MCF 10A (cell line): Measurements from ENCODE around the gene ZNF148. TPM values are rescaled to one million over a fixed set of nuclear protein-coding genes. Genes with fewer than 3 reads are reported as not detected.

ENCODE experiments used
- BruUV-seq: library from RNA; stranded (reverse); fragments of 400-500 nt; replicated peaks from 2 replicates; lab custom pipeline; 2021; lab: Mats Ljungman, UMichigan
- CTCF ChIA-PET: fragments of 300-600 bp; sonication (Branson Sonifier 250); formaldehyde crosslinking; extraction: SDS; loops from one replicate; lab custom pipeline; 2021; ENCODE audit warnings: antibody characterized with exemption, inconsistent platforms; lab: Yijun Ruan, JAX
- POLR2A ChIA-PET: fragments of 300-600, 350-650 bp; sonication (Branson Sonifier 250); formaldehyde crosslinking; extraction: SDS; loops from one replicate; lab custom pipeline; 2020; ENCODE audit warnings: antibody characterized with exemption, inconsistent platforms; lab: Yijun Ruan, JAX
- DNase-seq: peaks from one replicate; pipeline ENCODE4 v3.0.0-alpha.2; 2018; ENCODE audit not compliant: unreplicated experiment
- H3K27ac Mint-ChIP-seq: one replicate; pipeline ENCODE4 v1.8.0; 2022; ENCODE audit warnings: mild to moderate bottlenecking, low read depth, mixed read lengths; ENCODE audit not compliant: unreplicated experiment
- H3K27me3 Mint-ChIP-seq: one replicate; pipeline ENCODE4 v1.8.0; 2022; ENCODE audit warnings: mixed read lengths; ENCODE audit not compliant: insufficient read depth, unreplicated experiment
- H3K36me3 Mint-ChIP-seq: one replicate; pipeline ENCODE4 v1.8.0; 2022; ENCODE audit warnings: mild to moderate bottlenecking, moderate library complexity, mixed read lengths; ENCODE audit not compliant: insufficient read depth, unreplicated experiment
- H3K4me1 Mint-ChIP-seq: one replicate; pipeline ENCODE4 v1.8.0; 2022; ENCODE audit warnings: mixed read lengths; ENCODE audit not compliant: insufficient read depth, unreplicated experiment
- H3K4me3 Mint-ChIP-seq: one replicate; pipeline ENCODE4 v1.8.0; 2022; ENCODE audit warnings: mild to moderate bottlenecking, moderate library complexity, mixed read lengths; ENCODE audit not compliant: unreplicated experiment
- H3K9me3 Mint-ChIP-seq: one replicate; pipeline ENCODE4 v1.8.0; 2022; ENCODE audit warnings: mixed read lengths; ENCODE audit not compliant: unreplicated experiment
- intact Hi-C: fragments of 100-400 bp; cut with micrococcal nuclease; formaldehyde crosslinking; loops from 2 replicates; pipeline ENCODE4 v1.14.1; 2022
- total RNA-seq: library from RNA; stranded (reverse); gene quantifications from 2 replicates; pipeline ENCODE4 v1.2.3, GENCODE V29; 2022
- TF ChIP-seq, protein P1 (sequence below): fragments of 200-600 bp; IDR thresholded peaks from one replicate; pipeline ENCODE4 v1.8.0; 2022; ENCODE audit warnings: antibody characterized with exemption, mild to moderate bottlenecking; ENCODE audit not compliant: unreplicated experiment

Gene ZNF148
- total RNA-seq, 1 experiment from 2014 or later: 35.2 TPM

GRCh38 chr3:125302932-125303331 lies 72.2 kb downstream of the ZNF148 start:
- TF ChIP-seq, protein P1, sequence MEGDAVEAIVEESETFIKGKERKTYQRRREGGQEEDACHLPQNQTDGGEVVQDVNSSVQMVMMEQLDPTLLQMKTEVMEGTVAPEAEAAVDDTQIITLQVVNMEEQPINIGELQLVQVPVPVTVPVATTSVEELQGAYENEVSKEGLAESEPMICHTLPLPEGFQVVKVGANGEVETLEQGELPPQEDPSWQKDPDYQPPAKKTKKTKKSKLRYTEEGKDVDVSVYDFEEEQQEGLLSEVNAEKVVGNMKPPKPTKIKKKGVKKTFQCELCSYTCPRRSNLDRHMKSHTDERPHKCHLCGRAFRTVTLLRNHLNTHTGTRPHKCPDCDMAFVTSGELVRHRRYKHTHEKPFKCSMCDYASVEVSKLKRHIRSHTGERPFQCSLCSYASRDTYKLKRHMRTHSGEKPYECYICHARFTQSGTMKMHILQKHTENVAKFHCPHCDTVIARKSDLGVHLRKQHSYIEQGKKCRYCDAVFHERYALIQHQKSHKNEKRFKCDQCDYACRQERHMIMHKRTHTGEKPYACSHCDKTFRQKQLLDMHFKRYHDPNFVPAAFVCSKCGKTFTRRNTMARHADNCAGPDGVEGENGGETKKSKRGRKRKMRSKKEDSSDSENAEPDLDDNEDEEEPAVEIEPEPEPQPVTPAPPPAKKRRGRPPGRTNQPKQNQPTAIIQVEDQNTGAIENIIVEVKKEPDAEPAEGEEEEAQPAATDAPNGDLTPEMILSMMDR: no peak
- intact Hi-C loops: no loop called here
- Mint-ChIP-seq H3K36me3 (peaks cover 5% of the 10 kb centered on the region), H3K4me3 (no peak overlapping the region), H3K9me3 (no peaks in the 10 kb centered on the region), H3K4me1 (no peaks in the 10 kb centered on the region), H3K27me3 (no peaks in the 10 kb centered on the region), H3K27ac (no peak overlapping the region)
- no peak for DNase-seq
- ChIA-PET CTCF (interaction anchor here (1.5 kb wide), 1 partner anchor 10 kb away, joined by 3 read pairs; no protein-coding TSS in a partner anchor), POLR2A (no interaction called here)
- BruUV-seq: no TSS peak

GRCh38 chr3:125300416-125300815 lies 74.7 kb downstream of the ZNF148 start:
- no peaks in the 10 kb centered on the region for H3K4me1 Mint-ChIP-seq
- TF ChIP-seq, protein P1: no peak
- intact Hi-C loops: no loop called here
- H3K9me3 Mint-ChIP-seq: no peaks in the 10 kb centered on the region
- no TSS peak for BruUV-seq
- no peaks in the 10 kb centered on the region for H3K36me3 Mint-ChIP-seq
- H3K27me3 Mint-ChIP-seq: no peaks in the 10 kb centered on the region
- H3K4me3 Mint-ChIP-seq: no peak overlapping the region
- CTCF ChIA-PET: no interaction called here
- peak overlapping the region; percentile 35 for H3K27ac Mint-ChIP-seq
- peak; percentile 41 for DNase-seq
- POLR2A ChIA-PET: no interaction called here

DNA sequence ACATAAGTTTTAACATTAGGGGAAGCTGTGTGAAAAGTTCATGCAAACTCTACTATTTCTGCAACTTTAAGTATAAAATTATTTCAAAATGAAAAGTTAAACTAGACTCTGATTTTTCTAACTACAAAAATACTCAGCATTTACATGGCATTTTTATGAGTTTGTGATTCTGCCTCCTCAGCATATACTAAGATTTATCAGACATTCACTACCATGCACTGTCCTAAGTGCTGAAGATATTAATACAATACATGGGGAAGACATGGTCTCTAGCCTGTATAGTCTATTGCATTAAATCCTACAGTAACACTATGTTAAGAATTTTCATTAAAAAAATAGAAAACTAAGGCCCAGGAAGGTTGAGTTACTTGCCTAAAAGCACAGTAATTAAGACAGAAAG lies 80.7 kb downstream of the ZNF148 start:
- DNase-seq: no peak
- no peaks in the 10 kb centered on the region for H3K4me1 Mint-ChIP-seq
- no peak overlapping the region for H3K4me3 Mint-ChIP-seq
- intact Hi-C loops: no loop called here
- no peaks in the 10 kb centered on the region for H3K27me3 Mint-ChIP-seq
- BruUV-seq: no TSS peak
- ChIA-PET POLR2A (interaction anchor here (1.0 kb wide), 1 partner anchor 15 kb away, joined by 5 read pairs; no protein-coding TSS in a partner anchor), CTCF (no interaction called here)
- TF ChIP-seq, protein P1: no peak
- H3K27ac Mint-ChIP-seq: no peak overlapping the region
- H3K9me3 Mint-ChIP-seq: no peaks in the 10 kb centered on the region
- H3K36me3 Mint-ChIP-seq: no peaks in the 10 kb centered on the region

DNA sequence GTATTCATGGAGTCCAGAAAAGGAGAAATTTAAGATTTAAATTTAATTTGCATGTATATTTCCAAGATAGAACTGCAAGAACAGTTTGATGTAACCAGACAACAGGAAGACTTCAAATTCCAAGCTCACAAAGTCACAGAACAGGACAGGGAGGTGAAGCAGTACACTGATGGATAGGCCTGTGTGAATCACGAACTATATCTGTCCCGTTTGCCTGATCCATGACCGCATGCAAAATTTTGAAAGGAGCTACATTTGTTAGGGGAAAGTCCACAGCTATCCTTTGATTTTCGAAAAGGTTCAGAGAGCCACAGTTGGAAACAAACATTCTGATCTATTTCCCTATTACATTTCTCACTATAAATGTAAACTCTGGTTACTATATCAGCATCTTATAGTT lies 83.1 kb downstream of the ZNF148 start:
- BruUV-seq: no TSS peak
- intact Hi-C loops: no loop called here
- no peaks in the 10 kb centered on the region for H3K27me3 Mint-ChIP-seq
- TF ChIP-seq, protein P1: no peak
- H3K9me3 Mint-ChIP-seq: no peaks in the 10 kb centered on the region
- DNase-seq: no peak
- no peak overlapping the region for H3K4me3 Mint-ChIP-seq
- H3K36me3 Mint-ChIP-seq: peaks cover 13% of the 10 kb centered on the region
- CTCF ChIA-PET: no interaction called here
- no peaks in the 10 kb centered on the region for H3K4me1 Mint-ChIP-seq
- no peak overlapping the region for H3K27ac Mint-ChIP-seq
- POLR2A ChIA-PET: interaction anchor here (0.6 to 1.3 kb wide), 2 partner anchors 19 to 25 kb away, joined by 3 read pairs; no protein-coding TSS in a partner anchor
